ENCODE results near the gene ZC3H7A. TPM values are rescaled to one million over a fixed set of nuclear protein-coding genes. Genes with fewer than 3 reads are reported as not detected.

Gene ZC3H7A
- total RNA-seq, 1 donor from 2014 or later, result 66.5 TPM

- no peak for TF ChIP-seq CTCF (conservative IDR thresholded peaks at IDR 0.05)
- Mint-ChIP-seq H3K27ac (ENCODE audit: unreplicated experiment) (no peak overlapping the region), H3K27me3 (ENCODE audit: low read depth) (no peaks in the 10 kb centered on the region), H3K4me1 (peaks cover 4% of the 10 kb centered on the region), H3K4me3 (no peak overlapping the region), H3K9me3 (no peaks in the 10 kb centered on the region), H3K36me3 (ENCODE audit: low read depth) (peaks cover 5% of the 10 kb centered on the region)
- no peak for DNase-seq (ENCODE audit: low read depth, low spot score)
Observed at GRCh38 chr16:11712122-11712521, 84.9 kb downstream of the ZC3H7A start.

GRCh38 chr16:11711662-11712061, 85.4 kb downstream of the ZC3H7A start:
- no peaks in the 10 kb centered on the region for H3K9me3 Mint-ChIP-seq
- no peak for TF ChIP-seq CTCF (conservative IDR thresholded peaks at IDR 0.05)
- no peak overlapping the region for H3K4me3 Mint-ChIP-seq
- peaks cover 4% of the 10 kb centered on the region for H3K4me1 Mint-ChIP-seq
- DNase-seq (ENCODE audit: low read depth, low spot score), result no peak
- peaks cover 5% of the 10 kb centered on the region for H3K36me3 Mint-ChIP-seq (ENCODE audit: low read depth)
- no peak overlapping the region for H3K27ac Mint-ChIP-seq (ENCODE audit: unreplicated experiment)
- H3K27me3 Mint-ChIP-seq (ENCODE audit: low read depth), result no peaks in the 10 kb centered on the region

GRCh38 chr16:11708421-11708820, 88.6 kb downstream of the ZC3H7A start:
- no peaks in the 10 kb centered on the region for H3K36me3 Mint-ChIP-seq (ENCODE audit: low read depth)
- H3K4me1 Mint-ChIP-seq, result no peaks in the 10 kb centered on the region
- no peaks in the 10 kb centered on the region for H3K27me3 Mint-ChIP-seq (ENCODE audit: low read depth)
- H3K27ac Mint-ChIP-seq (ENCODE audit: unreplicated experiment), result no peak overlapping the region
- TF ChIP-seq CTCF (conservative IDR thresholded peaks at IDR 0.05), result no peak
- H3K9me3 Mint-ChIP-seq, result no peaks in the 10 kb centered on the region
- DNase-seq (ENCODE audit: low read depth, low spot score), result no peak
- no peak overlapping the region for H3K4me3 Mint-ChIP-seq

- DNase-seq (ENCODE audit: low read depth, low spot score), result no peak
- no peak overlapping the region for H3K4me3 Mint-ChIP-seq
- H3K36me3 Mint-ChIP-seq (ENCODE audit: low read depth), result no peaks in the 10 kb centered on the region
- H3K9me3 Mint-ChIP-seq, result no peaks in the 10 kb centered on the region
- no peaks in the 10 kb centered on the region for H3K27me3 Mint-ChIP-seq (ENCODE audit: low read depth)
- no peak for TF ChIP-seq CTCF (conservative IDR thresholded peaks at IDR 0.05)
- H3K4me1 Mint-ChIP-seq, result no peaks in the 10 kb centered on the region
- H3K27ac Mint-ChIP-seq (ENCODE audit: unreplicated experiment), result no peak overlapping the region
Observed at GRCh38 chr16:11707679-11708197, 89.3 kb downstream of the ZC3H7A start.

GRCh38 chr16:11706180-11706742, 90.8 kb downstream of the ZC3H7A start:
- TF ChIP-seq CTCF (conservative IDR thresholded peaks at IDR 0.05), result no peak
- no peak overlapping the region for H3K27ac Mint-ChIP-seq (ENCODE audit: unreplicated experiment)
- DNase-seq (ENCODE audit: low read depth, low spot score), result no peak
- H3K4me1 Mint-ChIP-seq, result no peaks in the 10 kb centered on the region
- no peak overlapping the region for H3K4me3 Mint-ChIP-seq
- no peaks in the 10 kb centered on the region for H3K36me3 Mint-ChIP-seq (ENCODE audit: low read depth)
- no peaks in the 10 kb centered on the region for H3K27me3 Mint-ChIP-seq (ENCODE audit: low read depth)
- no peaks in the 10 kb centered on the region for H3K9me3 Mint-ChIP-seq

Measured in neural crest cell (in vitro differentiated cells).